K562 (cell line): ENCODE data around the gene ARSJ. TPM values are rescaled to one million over a fixed set of nuclear protein-coding genes. Genes with fewer than 3 reads are reported as not detected.

Experiments
- ATAC-seq: fragments of 200-7000 bp; cut with Tn5 transposase; 3 replicates; pipeline ENCODE4 v1.9.1; 2020; ENCODE audit warnings: moderate library complexity
- BruUV-seq: library from RNA; stranded (reverse); fragments of 400-500 nt; replicated peaks from 2 replicates; lab custom pipeline; 2021; lab: Mats Ljungman, UMichigan
- CTCF ChIA-PET: fragments of 300-600 bp; formaldehyde crosslinking; extraction: SDS; loops from one replicate; lab custom pipeline; 2021; ENCODE audit warnings: low intra/inter-chr PET ratio; lab: Yijun Ruan, JAX
- POLR2A ChIA-PET: fragments of 300-600, 350-650 bp; sonication (Branson Sonifier 250); formaldehyde crosslinking; extraction: SDS; loops from one replicate; lab custom pipeline; 2021; ENCODE audit warnings: antibody characterized with exemption, inconsistent platforms; lab: Yijun Ruan, JAX
- DNase-seq, 4 experiments: peaks; one replicate each; pipeline versions ENCODE4 v3.0.0 to v3.0.0-alpha.2; 2011 to 2018; ENCODE audit warnings: low spot score in 3 of 4, mixed read lengths in 3 of 4; ENCODE audit errors: extremely low read depth in 1 of 4
- FAIRE-seq: peaks from 2 replicates; lab custom pipeline; 2011; peaks lifted over from hg19 to GRCh38; lab: Jason Lieb, UNC
- H2AFZ ChIP-seq: 2 replicates; pipeline ENCODE4 v1.6.0; 2011; ENCODE audit warnings: low read depth, low read length, control low read depth, inconsistent platforms
- H3K27ac ChIP-seq: fragments of 200-600 bp; 3 replicates; pipeline ENCODE4 v1.8.0; 2011; ENCODE audit warnings: low read depth, mild to moderate bottlenecking, control low read depth, inconsistent platforms, low read length, moderate library complexity, mixed read lengths; ENCODE audit errors: extremely low read depth
- H3K27me3 ChIP-seq, 2 experiments: fragments of 300-600 bp in 1 of 2; 2 replicates in 1 of 2; 3 replicates in 1 of 2; pipeline versions ENCODE4 v1.6.0 to v1.8.0; 2011; ENCODE audit warnings: inconsistent platforms in 2 of 2, low read length in 2 of 2, mild to moderate bottlenecking in 1 of 2, mixed read lengths in 1 of 2, moderate library complexity in 1 of 2; ENCODE audit not compliant: control insufficient read depth in 2 of 2, insufficient read depth in 2 of 2
- H3K36me3 ChIP-seq: fragments of 300-600 bp; 3 replicates; pipeline ENCODE4 v1.8.0; 2011; ENCODE audit warnings: mild to moderate bottlenecking, low read length, inconsistent platforms; ENCODE audit not compliant: control insufficient read depth, insufficient read depth
- H3K4me1 ChIP-seq, 2 experiments: fragments of 200-600 bp in 1 of 2; replicated peaks in 1 of 2; 2 replicates in 1 of 2; 3 replicates in 1 of 2; pipeline versions ENCODE4 v1.5.1 to v1.8.0; 2011; ENCODE audit warnings: inconsistent platforms in 2 of 2, low read length in 2 of 2, mild to moderate bottlenecking in 1 of 2, mixed read lengths in 1 of 2, moderate library complexity in 1 of 2; ENCODE audit not compliant: control insufficient read depth in 2 of 2, insufficient read depth in 2 of 2
- H3K4me2 ChIP-seq: 2 replicates; pipeline ENCODE4 v1.6.1; 2011; ENCODE audit warnings: low read length, control low read depth, inconsistent platforms, mixed read lengths; ENCODE audit not compliant: insufficient read depth
- H3K4me3 ChIP-seq: fragments of 200-600 bp; sonication (generic), shearing (Covaris generic); 2 replicates; pipeline ENCODE4 v1.5.1; 2016; ENCODE audit warnings: control low read depth, inconsistent platforms
- H3K79me2 ChIP-seq: fragments of 200-600 bp; 3 replicates; pipeline ENCODE4 v1.8.0; 2011; ENCODE audit warnings: low read length, inconsistent platforms; ENCODE audit not compliant: control insufficient read depth, insufficient read depth
- H3K9ac ChIP-seq, 2 experiments: 2 replicates each; pipeline versions ENCODE4 v1.6.0 to v1.6.1; 2011; ENCODE audit warnings: low read depth in 2 of 2, low read length in 2 of 2, control low read depth in 1 of 2, inconsistent platforms in 1 of 2, mild to moderate bottlenecking in 1 of 2, mixed read lengths in 1 of 2; ENCODE audit not compliant: insufficient read depth in 1 of 2
- H3K9me1 ChIP-seq: one replicate; pipeline ENCODE4 v1.6.0; 2011; ENCODE audit warnings: inconsistent platforms, mild to moderate bottlenecking, low read length, moderate library complexity; ENCODE audit not compliant: control insufficient read depth, insufficient read depth
- H3K9me3 ChIP-seq: replicated peaks from 2 replicates; pipeline ENCODE4 v1.5.1; 2011; ENCODE audit warnings: low read depth, low read length, inconsistent platforms; ENCODE audit not compliant: control insufficient read depth, insufficient read depth
- H4K20me1 ChIP-seq: replicated peaks from 2 replicates; pipeline ENCODE4 v1.6.1; 2011; ENCODE audit warnings: low read length, inconsistent platforms, mixed read lengths; ENCODE audit not compliant: control insufficient read depth, insufficient read depth
- CBFA2T2 ChIP-seq: fragments of 450-650 bp; conservative IDR thresholded peaks from 2 replicates; pipeline ENCODE4 v1.6.1; 2017; ENCODE audit warnings: mild to moderate bottlenecking
- MAFK ChIP-seq: IDR thresholded peaks from 2 replicates; pipeline ENCODE4 v1.6.1; 2011; ENCODE audit warnings: low read length, improper control_type of control experiment
- MTA1 ChIP-seq: fragments of 450-650 bp; IDR thresholded peaks from 2 replicates; pipeline ENCODE4 v1.6.1; 2017; ENCODE audit warnings: borderline replicate concordance
- RBM17 ChIP-seq: fragments of 200-400 bp; formaldehyde crosslinking; IDR thresholded peaks from 2 replicates; pipeline ENCODE4 v1.6.1; 2017; ENCODE audit warnings: low read depth, mild to moderate bottlenecking, low read length, borderline replicate concordance
- YBX1 ChIP-seq: fragments of 450-650 bp; IDR thresholded peaks from 2 replicates; pipeline ENCODE4 v1.7.1; 2016; ENCODE audit warnings: mild to moderate bottlenecking
- ZNF57 ChIP-seq: fragments of 450-650 bp; formaldehyde crosslinking; IDR thresholded peaks from 2 replicates; pipeline ENCODE4 v1.4.0; 2020; ENCODE audit warnings: mild to moderate bottlenecking, moderate library complexity
- ZSCAN32 ChIP-seq: fragments of 450-650 bp; formaldehyde crosslinking; IDR thresholded peaks from 2 replicates; pipeline ENCODE4 v1.4.0; 2020; ENCODE audit warnings: mild to moderate bottlenecking, moderate library complexity
- WGBS: fragments of 100-300 bp; shearing (Covaris generic); methylation state at CpG from one replicate; pipeline ENCODE4 v1.1.6; 2016; ENCODE audit warnings: low coverage, mixed read lengths; ENCODE audit not compliant: insufficient coverage; ENCODE audit errors: missing lambda C conversion rate; 5-methylcytosine and 5-hydroxymethylcytosine counted together
- in situ Hi-C: fragments of 300-500 bp; cut with MboI; formaldehyde crosslinking; loops from 4 replicates; pipeline ENCODE4 v1.15.0; 2018; ENCODE audit warnings: inconsistent platforms, mixed read lengths
- intact Hi-C: fragments of 100-400 bp; cut with micrococcal nuclease; formaldehyde crosslinking; loops from 2 replicates; pipeline ENCODE4 v1.14.2; 2022
- polyA plus RNA-seq, 8 experiments: library from polyadenylated mRNA; depleted of rRNA in 4 of 8; stranded (reverse) in 5 of 8; unstranded in 3 of 8; fragments of >200 nt; fragmentation: Nextera tagmentation in 2 of 8; fragmentation: Illumina TruSeq in 1 of 8; extraction: Ambion mirVana in 2 of 8; extraction: Trizol in 1 of 8; gene quantifications; 2 replicates each; pipeline versions ENCODE4 v1.2.1 to v1.2.3, GENCODE V29; 2011 to 2014; ENCODE audit warnings: inconsistent platforms in 1 of 8, missing spikeins in 1 of 8
- total RNA-seq, 7 experiments: library from RNA; depleted of rRNA in 6 of 7; stranded (reverse); fragments of >200 nt in 6 of 7; fragmentation: Illumina TruSeq in 2 of 7; extraction: Trizol in 2 of 7; gene quantifications; 2 replicates each; pipeline versions ENCODE4 v1.2.1 to v1.2.3, GENCODE V29; 2011 to 2021; ENCODE audit warnings: low replicate concordance in 1 of 7
- TF ChIP-seq, protein P1 (sequence below): fragments of 200-800 bp; sonication (Bioruptor generic); IDR thresholded peaks from 2 replicates; pipeline ENCODE4 v1.6.1; 2017; ENCODE audit warnings: missing genetic modification characterization, missing compliant biosample characterization
- TF ChIP-seq, protein P2 (sequence below): fragments of 250-450 bp; sonication (Bioruptor Pico); IDR thresholded peaks from 2 replicates; pipeline ENCODE4 v1.8.0; 2022; ENCODE audit warnings: inconsistent platforms
- TF ChIP-seq, protein P3 (sequence below): sonication (generic); formaldehyde crosslinking; IDR thresholded peaks from 2 replicates; pipeline ENCODE4 v1.8.0; 2022; ENCODE audit warnings: missing genetic modification reagents, mild to moderate bottlenecking, moderate library complexity, borderline replicate concordance
- TF ChIP-seq, protein P4 (sequence below), 2 experiments: fragments of 250-450 bp in 1 of 2; fragments of 450-650 bp in 1 of 2; sonication (Bioruptor Pico) in 1 of 2; IDR thresholded peaks; 2 replicates each; pipeline versions ENCODE4 v1.6.1 to v1.8.0; 2016 to 2021; ENCODE audit warnings: mild to moderate bottlenecking in 2 of 2, moderate library complexity in 2 of 2, missing compliant biosample characterization in 1 of 2, missing genetic modification characterization in 1 of 2
- TF ChIP-seq, protein P5 (sequence below), 3 experiments: fragments of 200-800 bp in 1 of 3; sonication (Bioruptor generic) in 1 of 3; sonication (generic) in 1 of 3; formaldehyde crosslinking in 1 of 3; IDR thresholded peaks; 2 replicates each; pipeline versions ENCODE4 v1.6.1 to v1.8.0; 2016 to 2022; ENCODE audit warnings: mild to moderate bottlenecking in 2 of 3, missing compliant biosample characterization in 2 of 3, missing genetic modification characterization in 2 of 3, missing genetic modification reagents in 1 of 3

The ARSJ gene
- total and polyA plus RNA-seq, 9 of the 15 experiments (the other 6 are each of a cell fraction or from before 2014, with no cell fraction given), result not detected

DNA sequence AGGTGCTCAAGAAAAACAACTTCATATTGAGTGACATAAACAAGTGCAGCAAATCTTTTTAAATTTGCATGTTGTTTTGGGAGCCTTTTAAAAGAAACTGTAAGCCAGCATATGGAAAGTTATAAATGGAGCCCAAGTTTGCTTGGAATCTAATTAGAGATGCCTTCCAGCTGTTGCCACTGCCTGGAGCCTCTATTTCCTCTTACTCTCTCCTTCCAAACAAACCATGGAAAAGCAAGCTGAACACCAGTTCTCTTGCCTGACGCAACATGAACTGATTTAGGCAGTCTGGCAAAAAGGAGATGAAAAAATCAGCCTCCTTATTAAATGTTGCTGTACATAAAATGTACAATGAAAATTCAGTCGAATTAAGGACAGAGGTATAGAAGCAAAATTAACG, 21.5 kb downstream of the ARSJ start (continued):
- TF ChIP-seq, protein P1, sequence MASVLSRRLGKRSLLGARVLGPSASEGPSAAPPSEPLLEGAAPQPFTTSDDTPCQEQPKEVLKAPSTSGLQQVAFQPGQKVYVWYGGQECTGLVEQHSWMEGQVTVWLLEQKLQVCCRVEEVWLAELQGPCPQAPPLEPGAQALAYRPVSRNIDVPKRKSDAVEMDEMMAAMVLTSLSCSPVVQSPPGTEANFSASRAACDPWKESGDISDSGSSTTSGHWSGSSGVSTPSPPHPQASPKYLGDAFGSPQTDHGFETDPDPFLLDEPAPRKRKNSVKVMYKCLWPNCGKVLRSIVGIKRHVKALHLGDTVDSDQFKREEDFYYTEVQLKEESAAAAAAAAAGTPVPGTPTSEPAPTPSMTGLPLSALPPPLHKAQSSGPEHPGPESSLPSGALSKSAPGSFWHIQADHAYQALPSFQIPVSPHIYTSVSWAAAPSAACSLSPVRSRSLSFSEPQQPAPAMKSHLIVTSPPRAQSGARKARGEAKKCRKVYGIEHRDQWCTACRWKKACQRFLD (CRISPR knock-in tag), result no peak
- TF ChIP-seq YBX1 (no peak), MTA1 (no peak)
- TF ChIP-seq, protein P2, sequence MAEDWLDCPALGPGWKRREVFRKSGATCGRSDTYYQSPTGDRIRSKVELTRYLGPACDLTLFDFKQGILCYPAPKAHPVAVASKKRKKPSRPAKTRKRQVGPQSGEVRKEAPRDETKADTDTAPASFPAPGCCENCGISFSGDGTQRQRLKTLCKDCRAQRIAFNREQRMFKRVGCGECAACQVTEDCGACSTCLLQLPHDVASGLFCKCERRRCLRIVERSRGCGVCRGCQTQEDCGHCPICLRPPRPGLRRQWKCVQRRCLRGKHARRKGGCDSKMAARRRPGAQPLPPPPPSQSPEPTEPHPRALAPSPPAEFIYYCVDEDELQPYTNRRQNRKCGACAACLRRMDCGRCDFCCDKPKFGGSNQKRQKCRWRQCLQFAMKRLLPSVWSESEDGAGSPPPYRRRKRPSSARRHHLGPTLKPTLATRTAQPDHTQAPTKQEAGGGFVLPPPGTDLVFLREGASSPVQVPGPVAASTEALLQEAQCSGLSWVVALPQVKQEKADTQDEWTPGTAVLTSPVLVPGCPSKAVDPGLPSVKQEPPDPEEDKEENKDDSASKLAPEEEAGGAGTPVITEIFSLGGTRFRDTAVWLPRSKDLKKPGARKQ (CRISPR knock-in tag), result no peak

DNA sequence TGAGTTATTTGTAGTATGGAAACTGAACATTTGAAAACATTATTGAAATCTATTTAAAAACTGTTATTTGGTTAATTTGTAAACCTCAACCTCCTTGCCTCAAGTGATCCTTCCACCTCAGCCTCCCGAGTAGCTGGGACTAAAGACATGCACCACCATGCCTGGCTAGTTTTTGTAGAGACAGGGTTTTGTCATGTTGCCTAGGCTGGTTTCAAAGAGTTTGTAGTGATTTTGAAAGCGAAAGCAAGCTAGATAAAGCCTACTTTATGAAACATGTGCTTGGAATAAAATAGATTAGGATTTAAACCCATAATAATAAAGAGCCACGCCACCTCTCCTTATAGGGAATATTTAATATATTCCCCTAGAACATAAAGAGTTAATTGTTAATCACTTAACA, 23.5 kb downstream of the ARSJ start:
- in situ Hi-C loops, result no loop called here
- no TSS peak for BruUV-seq

More for the DNA sequence above, 23.5 kb downstream of the ARSJ start:
- DNase-seq, result no peak
- no peak overlapping the region for H3K4me2 ChIP-seq
- no peaks in the 10 kb centered on the region for H3K4me1 ChIP-seq
- FAIRE-seq, result no peak
- TF ChIP-seq, protein P3, sequence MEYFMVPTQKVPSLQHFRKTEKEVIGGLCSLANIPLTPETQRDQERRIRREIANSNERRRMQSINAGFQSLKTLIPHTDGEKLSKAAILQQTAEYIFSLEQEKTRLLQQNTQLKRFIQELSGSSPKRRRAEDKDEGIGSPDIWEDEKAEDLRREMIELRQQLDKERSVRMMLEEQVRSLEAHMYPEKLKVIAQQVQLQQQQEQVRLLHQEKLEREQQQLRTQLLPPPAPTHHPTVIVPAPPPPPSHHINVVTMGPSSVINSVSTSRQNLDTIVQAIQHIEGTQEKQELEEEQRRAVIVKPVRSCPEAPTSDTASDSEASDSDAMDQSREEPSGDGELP (CRISPR knock-in tag), result no peak
- TF ChIP-seq, protein P4, sequence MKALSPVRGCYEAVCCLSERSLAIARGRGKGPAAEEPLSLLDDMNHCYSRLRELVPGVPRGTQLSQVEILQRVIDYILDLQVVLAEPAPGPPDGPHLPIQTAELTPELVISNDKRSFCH (CRISPR knock-in tag; IDR thresholded peaks at IDR 0.05), result no peak
- TF ChIP-seq, protein P4 (tag; IDR thresholded peaks at IDR 0.05), result no peak
- TF ChIP-seq CBFA2T2 (no peak), ZNF57 (CRISPR knock-in tag) (no peak), MAFK (no peak), RBM17 (no peak), ZSCAN32 (no peak)
- TF ChIP-seq, protein P5, sequence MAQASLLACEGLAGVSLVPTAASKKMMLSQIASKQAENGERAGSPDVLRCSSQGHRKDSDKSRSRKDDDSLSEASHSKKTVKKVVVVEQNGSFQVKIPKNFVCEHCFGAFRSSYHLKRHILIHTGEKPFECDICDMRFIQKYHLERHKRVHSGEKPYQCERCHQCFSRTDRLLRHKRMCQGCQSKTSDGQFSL (CRISPR knock-in tag; IDR thresholded peaks at IDR 0.05), result no peak
- TF ChIP-seq, protein P5 (tag; IDR thresholded peaks at IDR 0.05), result no peak
- no peak overlapping the region for H3K9ac ChIP-seq
- H2AFZ ChIP-seq, result no peak overlapping the region
- no peaks in the 10 kb centered on the region for H3K27me3 ChIP-seq
- H3K79me2 ChIP-seq, result no peaks in the 10 kb centered on the region
- ChIA-PET CTCF (no interaction called here), POLR2A (no interaction called here)
- no peaks in the 10 kb centered on the region for H3K36me3 ChIP-seq
- no peak overlapping the region for H3K27ac ChIP-seq
- 0% methylated on average over 3 of the region's 3 CpGs for WGBS
- no peaks in the 10 kb centered on the region for H4K20me1 ChIP-seq
- intact Hi-C loops, result no loop called here
- no peaks in the 10 kb centered on the region for H3K9me1 ChIP-seq
- no peak overlapping the region for H3K4me3 ChIP-seq
- H3K9me3 ChIP-seq, result no peaks in the 10 kb centered on the region
- ATAC-seq, result no peak
